GDM1 (cell line): ENCODE measurements around the gene GMFB.
"Not testable (repeated sequence)": the region's sequence is repeated elsewhere in the genome, so short reads cannot be mapped to it uniquely, and the experiment has no call there.

Experiments used
- DNase-seq: peaks from one replicate; lab custom pipeline; 2025; lab: John Stamatoyannopoulos, UW

The GMFB gene

DNA sequence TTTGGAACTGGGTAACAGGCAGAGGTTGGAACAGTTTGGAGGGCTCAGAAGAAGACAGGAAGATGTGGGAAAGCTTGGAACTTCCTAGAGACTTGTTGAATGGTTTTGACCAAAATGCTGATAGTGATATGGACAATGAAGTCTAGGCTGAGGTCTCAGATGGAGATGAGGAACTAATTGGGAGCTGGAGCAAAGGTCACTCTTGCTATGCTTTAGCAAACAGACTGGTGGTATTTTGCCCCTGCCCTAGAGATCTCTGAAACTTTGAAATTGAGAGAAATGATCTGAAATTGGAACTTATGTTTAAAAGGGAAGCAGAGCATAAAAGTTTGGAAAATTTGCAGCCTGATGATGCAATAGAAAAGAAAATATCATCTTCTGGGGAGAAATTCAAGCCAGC lies 30.2 kb downstream of the GMFB start:
- not testable (repeated sequence) for DNase-seq

DNA sequence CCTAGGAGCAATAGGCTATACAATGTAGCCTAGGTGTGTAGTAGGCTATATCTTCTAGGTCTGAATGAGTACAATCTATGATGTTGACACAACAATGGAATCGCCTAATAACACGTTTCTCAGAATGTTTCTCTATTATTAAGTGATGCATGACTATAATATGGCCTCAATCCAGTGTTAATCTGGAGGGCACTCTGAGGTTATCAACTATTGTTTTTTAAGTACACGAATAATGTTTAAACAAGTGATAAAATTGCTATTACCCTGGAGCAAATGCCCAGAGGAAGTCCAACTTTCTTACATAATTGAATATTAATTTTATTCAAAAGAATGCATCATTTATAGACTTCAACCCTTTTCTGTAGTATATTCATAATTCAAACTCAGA lies 31.2 kb downstream of the GMFB start:
- DNase-seq, result no peak

DNA sequence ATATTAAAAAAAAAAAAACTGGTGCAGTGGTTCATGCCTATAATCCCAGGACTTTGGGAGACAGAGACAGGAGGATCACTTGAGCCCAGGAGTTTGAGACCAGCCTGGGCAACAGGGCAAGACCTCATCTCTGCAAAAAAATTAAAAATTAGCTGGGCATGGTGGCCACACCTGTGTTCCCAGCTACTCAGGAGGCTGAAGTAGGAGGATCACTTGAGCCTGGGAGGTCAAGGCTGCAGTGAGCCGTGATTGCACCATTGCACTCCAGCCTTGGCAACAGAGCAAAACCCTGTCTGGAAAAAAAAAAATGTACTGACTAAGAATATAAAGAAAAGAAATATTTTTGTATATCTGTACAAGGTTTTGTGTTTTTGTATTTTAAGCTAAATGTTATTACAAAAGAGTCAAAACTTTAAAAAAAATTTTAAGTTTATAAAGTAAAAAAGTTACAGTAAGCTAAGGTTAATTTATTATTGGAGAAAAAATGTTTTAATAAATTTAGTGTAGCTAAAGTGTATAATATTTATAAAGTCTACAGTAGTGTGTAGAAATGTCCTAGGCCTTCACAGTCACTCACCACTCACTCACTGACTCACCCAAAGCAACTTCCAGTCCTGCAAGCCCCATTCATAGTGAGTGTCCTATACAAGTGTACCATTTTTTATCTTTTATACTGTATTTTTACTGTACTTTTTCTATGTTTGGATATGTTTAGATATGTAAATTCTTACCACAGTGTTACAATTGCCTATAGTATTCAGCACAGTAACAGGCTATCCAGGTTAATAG lies 31.8 kb downstream of the GMFB start:
- not testable (repeated sequence) for DNase-seq

DNA sequence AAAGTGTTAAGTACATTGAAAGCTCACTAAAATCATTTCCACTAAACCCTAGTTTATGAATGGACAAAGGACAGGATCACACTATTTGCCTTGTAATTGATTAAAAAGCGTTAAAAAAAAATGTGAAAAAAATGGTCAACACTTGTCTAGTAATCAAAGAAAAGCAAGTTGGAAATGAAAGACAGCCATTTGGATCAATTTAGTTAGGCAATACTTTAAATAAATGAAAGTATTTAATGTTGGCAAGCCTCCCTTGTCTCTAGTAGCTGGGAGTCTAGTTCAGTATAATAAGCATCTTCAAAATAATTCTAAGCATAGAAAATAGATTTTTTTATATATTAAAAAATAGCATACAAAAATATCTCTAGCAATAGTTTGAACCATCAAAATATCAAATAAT lies 33.4 kb downstream of the GMFB start:
- no peak for DNase-seq

DNA sequence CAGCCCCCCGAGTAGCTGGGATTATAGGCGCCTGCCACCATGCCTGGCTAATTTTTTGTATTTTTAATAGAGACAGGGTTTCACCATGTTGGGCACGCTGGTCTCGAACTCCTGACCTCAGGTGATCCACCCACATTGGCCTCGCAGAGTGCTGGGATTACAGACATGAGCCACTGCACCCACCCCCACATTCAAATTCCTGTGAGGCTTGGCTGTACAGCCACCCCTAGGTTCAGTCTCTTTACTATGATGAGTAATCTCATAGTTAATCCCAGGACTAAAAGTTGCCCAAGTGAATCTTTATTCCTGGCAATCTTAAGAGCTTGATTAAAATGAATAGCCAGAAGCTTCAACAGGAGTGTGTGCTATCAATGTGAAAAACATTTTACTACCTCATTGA lies 34.8 kb downstream of the GMFB start:
- DNase-seq, result not testable (repeated sequence)

DNA sequence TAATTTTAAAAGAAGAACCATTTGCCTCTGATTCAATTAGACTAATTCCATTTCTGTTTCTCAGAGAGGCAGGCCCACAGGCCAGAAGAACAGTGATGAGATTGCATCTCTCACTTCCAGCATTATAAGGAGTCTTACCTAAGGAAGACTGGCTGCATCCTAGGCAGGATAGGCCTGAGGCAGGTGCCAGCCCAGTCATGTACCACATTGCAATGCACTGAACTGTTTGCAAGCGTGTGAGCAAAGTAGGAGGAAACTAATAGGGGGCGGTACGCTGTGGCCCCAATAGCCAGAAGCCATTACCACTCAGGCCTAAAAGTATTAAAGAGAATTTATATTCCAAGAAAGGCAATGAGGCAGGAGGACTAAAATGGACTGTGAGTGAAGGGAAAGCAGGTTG lies 35.5 kb downstream of the GMFB start:
- DNase-seq, result no peak

DNA sequence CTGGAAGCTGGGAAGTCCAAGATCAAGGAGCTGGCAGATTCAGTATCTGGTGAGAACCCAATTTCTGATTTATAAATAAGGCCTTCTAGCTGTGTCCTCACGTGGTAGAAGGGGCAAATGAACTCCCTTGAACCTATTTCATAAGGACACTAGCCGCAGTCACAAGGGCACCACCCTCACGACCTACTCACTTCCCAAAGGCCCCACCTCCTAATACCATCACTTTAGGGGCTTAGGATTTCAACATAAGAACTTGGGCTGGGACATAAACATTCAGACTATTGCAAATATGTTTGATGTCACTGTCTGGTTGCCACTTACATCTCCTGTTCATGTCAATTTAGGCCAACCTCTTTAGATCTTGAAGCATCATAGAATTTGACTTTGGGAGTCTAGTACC lies 36.8 kb downstream of the GMFB start:
- no peak for DNase-seq

DNA sequence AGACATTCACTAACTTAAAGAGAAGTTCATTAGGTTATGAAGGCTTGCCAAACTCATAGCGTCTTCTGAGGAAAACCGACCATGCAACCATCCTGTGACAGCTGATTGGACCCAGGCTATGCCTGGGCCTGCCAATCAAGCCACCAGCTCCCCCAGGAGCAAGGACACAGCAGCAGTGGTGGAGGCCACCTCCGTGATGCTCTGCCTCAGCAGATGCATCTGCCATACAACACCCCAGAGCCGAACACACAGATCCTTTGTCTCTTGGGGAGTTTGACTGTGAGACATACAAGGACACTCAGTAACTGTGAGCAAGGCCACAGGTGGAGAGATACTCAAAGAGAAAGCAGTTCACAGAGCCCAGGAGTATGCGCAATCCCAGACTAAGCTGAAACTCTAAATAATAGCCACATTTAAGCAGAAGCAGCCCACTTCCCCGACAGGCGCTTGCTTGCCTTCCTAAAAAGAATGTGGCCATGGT lies 37.6 kb downstream of the GMFB start:
- no peak for DNase-seq

DNA sequence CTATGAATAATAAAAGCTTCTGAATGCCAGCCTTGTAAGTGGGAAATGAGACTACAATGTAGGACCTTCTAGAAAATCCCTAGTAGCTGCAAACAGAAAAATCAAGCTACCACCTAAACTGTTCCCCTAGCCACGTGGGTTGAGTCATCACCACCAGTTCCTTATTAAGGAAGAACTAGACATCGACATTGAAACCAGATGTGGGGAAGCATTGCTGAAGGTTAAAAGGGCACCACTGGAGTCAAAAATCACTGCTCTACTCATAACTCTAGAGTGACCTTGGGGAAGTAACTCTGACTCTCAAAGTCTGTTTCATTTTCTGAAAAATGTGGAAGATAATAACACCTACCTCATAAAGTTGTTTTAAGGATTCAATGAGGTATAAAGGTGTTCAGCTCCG lies 38.2 kb downstream of the GMFB start:
- DNase-seq, result no peak

DNA sequence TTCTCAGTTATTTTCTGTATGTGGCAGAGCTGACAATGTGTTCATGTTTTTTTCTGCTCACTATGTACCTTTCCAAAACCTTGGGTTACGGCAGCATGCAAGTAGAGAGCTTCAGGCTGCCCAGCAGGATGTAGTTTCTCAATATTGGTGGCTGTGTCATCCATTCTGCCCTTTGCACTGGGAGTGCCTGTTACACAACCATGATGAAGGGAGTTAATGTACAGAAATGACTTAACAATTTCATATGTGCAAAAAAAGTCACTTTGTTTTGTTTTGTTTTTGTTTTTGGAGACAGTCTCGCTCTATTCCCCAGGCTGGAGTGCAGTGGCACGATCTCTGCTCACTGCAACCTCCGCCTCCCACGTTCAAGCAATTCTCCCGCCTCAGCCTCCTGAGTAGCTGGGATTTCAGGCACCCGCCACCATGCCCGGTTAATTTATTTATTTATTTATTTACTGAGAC lies 41.5 kb downstream of the GMFB start:
- DNase-seq, result no peak

DNA sequence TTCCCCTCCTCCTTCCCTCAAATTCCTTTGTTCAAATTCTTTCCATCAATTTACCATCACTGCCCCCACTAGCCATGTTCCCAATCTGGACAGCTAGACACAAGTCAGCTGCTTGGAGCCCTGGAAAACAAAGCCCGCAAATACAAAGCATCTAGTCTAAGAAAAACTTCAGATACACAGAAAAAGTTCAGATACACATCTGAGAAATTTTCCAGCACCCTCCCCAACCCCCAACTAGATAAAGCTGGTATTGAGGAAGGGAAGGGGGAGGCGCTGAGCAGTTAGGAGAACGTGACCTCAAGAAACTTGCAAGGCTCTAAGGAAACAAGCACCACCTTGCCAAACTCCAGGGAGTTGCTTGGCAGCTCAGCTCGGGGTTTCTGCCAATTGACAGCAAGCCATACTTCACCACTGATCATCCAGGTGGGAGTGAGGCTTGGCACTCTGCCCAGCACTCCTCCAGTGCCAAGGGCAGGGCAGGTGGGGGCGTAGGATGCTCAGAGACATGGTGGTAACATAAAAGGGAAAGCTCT lies 42.6 kb downstream of the GMFB start:
- DNase-seq, result no peak

DNA sequence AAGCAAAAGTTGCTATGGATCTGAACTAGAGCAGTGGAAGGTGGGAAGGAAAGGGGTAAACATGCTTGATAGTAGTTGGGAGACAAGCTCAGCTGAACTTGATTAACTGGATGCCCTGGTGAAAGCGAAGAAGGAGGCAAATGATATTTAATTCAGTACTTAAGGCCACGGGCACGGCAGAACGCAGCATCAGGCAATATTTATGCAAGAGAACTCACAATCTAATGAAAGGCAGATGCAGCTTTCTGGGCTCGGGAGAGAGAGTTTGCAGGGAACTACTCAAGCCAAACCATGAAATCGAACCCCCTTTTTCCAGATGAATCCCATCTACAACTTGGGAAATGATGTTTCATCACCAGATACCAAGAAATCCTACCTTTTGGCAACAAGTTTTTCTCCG lies 44.1 kb downstream of the GMFB start:
- DNase-seq, result no peak

DNA sequence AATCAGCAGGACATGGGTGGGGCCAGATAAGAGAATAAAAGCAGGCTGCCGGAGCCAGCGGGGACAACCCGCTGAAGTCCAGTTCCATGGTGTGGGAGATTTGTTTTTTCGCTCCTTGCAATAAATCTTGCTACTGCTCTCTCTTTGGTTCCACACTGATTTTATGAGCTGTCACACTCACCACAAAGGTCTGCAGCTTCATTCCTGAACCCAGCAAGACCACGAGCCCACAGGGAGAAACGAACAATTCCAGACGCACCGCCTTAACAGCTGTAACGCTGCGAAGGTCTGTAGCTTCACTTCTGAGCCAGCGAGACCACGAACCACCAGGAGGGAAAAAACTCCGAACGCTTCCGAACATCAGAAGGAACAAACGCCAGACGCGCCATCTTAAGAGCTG lies 44.8 kb downstream of the GMFB start:
- DNase-seq, result no peak

DNA sequence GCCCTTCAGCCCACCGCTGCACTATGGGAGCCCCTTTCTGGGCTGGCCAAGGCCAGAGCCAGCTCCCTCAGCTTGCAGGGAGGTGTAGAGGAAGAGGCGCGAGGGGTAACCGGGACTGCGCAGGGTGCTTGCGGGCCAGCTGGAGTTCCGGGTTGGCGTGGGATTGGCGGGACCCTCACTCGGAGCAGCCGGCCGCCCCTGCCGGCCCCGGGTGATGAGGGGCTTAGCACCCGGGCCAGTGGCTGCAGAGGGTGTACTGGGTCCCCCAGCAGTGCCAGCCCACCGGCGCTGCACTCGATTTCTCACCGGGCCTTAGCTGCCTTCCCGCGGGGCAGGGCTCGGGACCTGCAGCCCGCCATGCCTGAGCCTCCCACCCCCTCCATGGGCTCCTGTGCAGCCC lies 45.8 kb downstream of the GMFB start:
- not testable (repeated sequence) for DNase-seq

DNA sequence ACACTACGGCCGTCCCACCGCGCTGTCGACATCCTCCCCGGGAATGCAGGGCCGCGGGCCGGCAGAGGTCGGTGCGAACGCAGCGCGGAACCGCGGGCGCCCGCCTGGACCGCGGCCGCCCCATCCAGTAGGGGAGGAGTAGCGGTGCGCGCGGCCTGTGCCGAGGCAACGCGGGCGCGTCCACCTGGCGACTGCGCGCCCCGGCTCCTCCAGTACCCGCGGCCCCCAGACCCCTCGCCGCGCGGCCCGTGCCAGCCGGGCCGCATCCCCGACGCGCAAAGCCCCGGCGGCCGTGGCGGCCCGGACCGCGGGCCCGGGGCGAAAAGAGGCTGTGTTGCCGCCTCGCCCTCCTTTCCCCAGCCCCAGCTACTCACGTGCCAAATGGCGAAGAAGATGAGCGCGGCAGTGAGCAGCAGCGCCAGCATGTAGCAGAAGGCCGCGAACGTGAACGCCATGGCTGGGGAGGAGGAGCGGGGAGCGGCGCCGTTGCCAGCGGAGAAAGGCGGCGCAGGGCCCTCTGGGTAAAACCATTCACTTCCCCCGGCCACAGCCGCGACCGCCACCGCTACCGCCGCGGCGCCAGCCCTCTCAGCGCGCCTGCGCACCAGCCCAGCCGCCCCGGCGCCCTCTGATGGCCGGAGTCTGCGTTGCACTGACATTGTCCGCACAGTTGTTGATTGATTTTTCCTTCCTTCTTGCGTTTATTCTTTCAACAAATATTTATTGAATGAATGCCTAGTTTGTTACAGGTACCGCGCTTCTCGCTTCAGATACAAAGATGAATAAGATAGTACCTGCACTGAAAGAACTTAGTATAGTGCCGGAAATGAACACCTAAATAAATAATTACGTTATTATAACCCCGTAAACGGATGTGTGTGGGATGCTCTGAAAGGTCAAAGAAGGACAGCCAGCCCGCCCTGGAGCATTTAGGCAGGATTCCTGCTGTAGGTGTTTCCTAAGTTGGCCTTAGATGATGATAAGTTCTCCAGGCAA lies 47.6 kb downstream of the GMFB start, which contains the start of gene CNIH1:
Gene CNIH1 (minus strand): TSS at position 502 of the 996 bp plus-strand sequence. CDS start 47 bp downstream, at position 455.
- peak; percentile 88 for DNase-seq

DNA sequence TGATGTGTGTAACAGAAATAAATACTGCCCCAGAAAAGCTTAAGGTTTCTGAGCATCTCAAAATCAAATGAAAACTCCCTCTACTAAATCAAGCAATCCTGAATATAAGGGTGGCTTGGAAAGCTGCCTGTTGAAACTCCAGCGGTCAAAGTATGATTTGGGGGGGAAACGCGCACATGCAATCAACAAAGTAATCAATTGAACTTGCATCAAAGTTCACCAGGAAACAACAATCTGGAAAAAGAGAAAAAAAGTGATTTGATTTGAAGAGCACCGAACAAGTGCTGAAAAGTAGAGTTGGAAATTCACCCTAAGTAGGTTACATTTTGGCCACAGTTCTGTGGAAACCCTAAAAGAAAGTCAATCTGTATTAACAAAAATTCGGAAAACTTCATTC lies 48.3 kb downstream of the GMFB start:
- DNase-seq, result no peak

DNA sequence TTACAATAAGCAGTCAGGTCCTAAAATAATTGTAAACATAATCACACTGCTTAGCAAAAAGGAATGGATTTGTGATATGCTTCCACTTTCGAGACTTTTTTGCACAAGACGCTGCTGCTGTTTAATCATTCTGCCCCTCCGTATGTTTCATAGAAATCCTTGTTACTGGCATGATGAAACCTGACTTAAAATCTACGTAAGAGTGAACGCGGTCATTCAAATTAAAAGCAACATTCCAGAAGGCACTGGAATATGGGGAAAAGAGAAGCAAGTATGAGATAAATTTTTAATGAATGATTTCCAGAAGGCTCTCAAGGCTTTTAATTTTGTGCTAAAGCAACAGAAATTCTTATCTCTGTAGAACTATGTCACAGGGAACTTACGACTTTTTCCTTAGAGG lies 48.7 kb downstream of the GMFB start:
- DNase-seq, result no peak

DNA sequence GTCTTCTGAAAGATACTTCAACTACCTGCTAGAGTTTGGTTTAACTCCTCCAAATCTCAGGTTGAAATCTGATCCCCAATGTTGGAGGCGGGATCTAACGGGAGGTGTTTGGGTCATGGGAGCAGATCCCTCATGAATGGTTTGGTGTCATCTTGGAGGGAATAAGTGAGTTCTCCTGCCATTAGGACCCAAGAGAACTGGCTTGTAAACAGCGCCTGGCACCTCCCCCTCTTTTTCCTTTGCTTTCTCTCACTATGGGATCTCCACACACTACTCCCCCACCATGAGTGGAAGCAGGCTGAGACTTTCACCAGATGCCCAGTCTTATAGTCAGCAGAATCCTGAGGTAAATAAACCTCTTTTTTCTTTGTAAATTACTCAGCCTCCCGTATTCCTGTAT lies 50.1 kb downstream of the GMFB start:
- DNase-seq, result no peak

DNA sequence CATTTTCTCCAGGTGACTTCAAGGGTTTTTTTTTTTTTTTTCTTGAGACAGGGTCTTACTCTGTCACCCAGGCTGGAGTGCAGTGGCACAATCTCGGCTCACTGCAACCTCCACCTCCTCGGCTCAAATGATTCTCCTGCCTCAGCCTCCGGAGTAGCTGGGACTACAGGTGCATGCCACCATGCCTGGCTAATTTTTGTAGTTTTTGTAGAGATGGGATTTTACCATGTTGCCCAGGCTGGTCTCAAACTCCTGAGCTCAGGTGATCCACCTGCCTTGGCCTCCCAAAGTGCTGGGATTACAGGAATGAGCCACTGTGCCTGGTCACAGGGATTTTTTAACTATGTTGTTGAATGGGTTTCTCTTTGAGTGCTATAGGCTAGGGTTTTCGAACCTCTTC lies 50.8 kb downstream of the GMFB start:
- not testable (repeated sequence) for DNase-seq

DNA sequence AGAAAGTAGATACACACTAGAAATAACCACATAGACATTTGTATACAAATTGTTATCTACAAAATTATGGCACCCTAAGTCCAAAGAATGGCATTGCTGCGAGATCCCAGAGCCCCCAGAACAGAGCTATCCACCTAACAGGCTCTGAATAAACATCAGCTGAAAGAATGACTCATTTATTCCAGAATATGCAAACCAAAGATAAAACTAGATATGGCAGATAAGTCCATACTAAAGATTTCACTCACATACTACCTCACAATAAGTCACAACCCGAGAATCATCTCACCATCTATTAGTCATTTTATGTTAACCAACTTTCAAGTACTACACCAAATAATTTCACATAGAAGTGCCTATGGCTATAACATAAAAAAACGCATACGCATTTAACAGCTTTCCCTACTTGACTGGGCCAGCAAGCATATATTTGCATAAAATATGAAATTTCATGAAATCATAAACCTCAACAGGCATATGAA lies 53.2 kb downstream of the GMFB start:
- DNase-seq, result no peak

DNA sequence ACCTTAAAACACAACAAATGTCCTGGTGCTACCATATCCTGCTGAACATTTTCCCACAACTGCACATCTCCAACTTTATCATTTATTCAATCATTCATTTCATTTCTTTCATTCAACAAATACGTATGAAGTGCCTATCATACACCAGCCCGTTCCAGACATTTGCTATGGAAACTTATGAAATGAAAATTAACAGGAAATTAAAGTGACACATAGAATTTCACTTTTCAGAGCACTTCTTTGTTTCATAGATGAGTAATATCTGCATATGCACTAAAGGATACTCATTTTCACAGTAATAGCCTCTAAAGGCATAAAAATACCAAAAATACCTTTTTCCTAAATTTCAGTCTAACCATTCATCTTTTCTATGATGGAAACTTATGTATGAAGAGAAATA lies 60.3 kb downstream of the GMFB start:
- no peak for DNase-seq

DNA sequence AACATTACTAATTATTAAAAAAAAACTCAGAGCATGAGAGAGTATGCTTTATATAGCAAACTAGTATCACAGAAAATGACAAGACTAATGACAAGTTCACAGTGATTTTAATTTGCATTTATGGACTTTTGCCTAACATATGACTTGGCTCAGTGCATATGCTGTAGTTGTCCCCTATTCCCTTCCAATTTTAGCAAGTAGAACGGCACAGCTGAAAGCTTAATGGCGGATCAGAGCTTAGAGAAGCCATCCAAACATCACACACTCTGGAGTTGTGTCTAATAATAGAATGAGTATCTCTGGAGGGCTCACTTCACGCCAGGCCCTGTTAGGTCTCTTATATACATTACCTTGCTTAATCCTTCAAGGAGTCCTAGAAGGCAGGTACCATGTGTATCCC lies 60.9 kb downstream of the GMFB start:
- DNase-seq, result no peak
